ENCODE results near the gene UBE3B.

Gene UBE3B

GRCh38 chr12:109466821-109467220, 10.6 kb upstream of the UBE3B start:
- no peak overlapping the region for H3K27ac ChIP-seq (ENCODE audit: low read depth, low read length, poor library complexity, severe bottlenecking)
- no peaks in the 10 kb centered on the region for H4K20me1 ChIP-seq (ENCODE audit: insufficient read depth, low read length)
- no peak overlapping the region for H3K4me2 ChIP-seq (ENCODE audit: low read length)
- TF ChIP-seq EZH2 (IDR thresholded peaks at IDR 0.05; ENCODE audit: borderline replicate concordance, low read length) (no peak), CTCF (IDR thresholded peaks at IDR 0.05; ENCODE audit: low read length) (no peak)
- H3K9ac ChIP-seq (ENCODE audit: low read length): no peak overlapping the region
- H3K9me2 ChIP-seq (ENCODE audit: low read depth, low read length): no peaks in the 10 kb centered on the region
- H3F3A ChIP-seq (ENCODE audit: insufficient read depth, low read length): no peaks in the 10 kb centered on the region
- no peak overlapping the region for H3K4me3 ChIP-seq (ENCODE audit: low read depth, low read length, poor library complexity, severe bottlenecking)
- no peak overlapping the region for H2AFZ ChIP-seq (ENCODE audit: low read length)
- peaks cover 12% of the 10 kb centered on the region; the same call in 1 of the 2 replicates for H3K36me3 ChIP-seq (ENCODE audit: insufficient read depth, low read length)
- H3K9me3 ChIP-seq (ENCODE audit: low read length): no peaks in the 10 kb centered on the region
- H3K79me2 ChIP-seq (ENCODE audit: insufficient read depth, low read length): no peaks in the 10 kb centered on the region
- no peaks in the 10 kb centered on the region for H3K27me3 ChIP-seq (ENCODE audit: insufficient read depth, low read length)
- H3K4me1 ChIP-seq (ENCODE audit: insufficient read depth, low read length, severe bottlenecking): peaks cover under 1% of the 10 kb centered on the region

GRCh38 chr12:109467978-109468676, 9.3 kb upstream of the UBE3B start:
- Histone ChIP-seq H3K27ac (ENCODE audit: low read depth, low read length, poor library complexity, severe bottlenecking) (no peak overlapping the region), H4K20me1 (ENCODE audit: insufficient read depth, low read length) (no peaks in the 10 kb centered on the region), H2AFZ (ENCODE audit: low read length) (no peak overlapping the region), H3K9ac (ENCODE audit: low read length) (no peak overlapping the region), H3K4me2 (ENCODE audit: low read length) (no peak overlapping the region), H3K4me3 (ENCODE audit: low read depth, low read length, poor library complexity, severe bottlenecking) (no peak overlapping the region), H3K4me1 (ENCODE audit: insufficient read depth, low read length, severe bottlenecking) (no peaks in the 10 kb centered on the region), H3K36me3 (ENCODE audit: insufficient read depth, low read length) (peaks cover 12% of the 10 kb centered on the region; the same call in 1 of the 2 replicates), H3F3A (ENCODE audit: insufficient read depth, low read length) (no peaks in the 10 kb centered on the region), H3K79me2 (ENCODE audit: insufficient read depth, low read length) (0 out of 2 replicates have a peak, but pooled peaks cover 3% of the 10 kb centered on the region), H3K9me2 (ENCODE audit: low read depth, low read length) (no peaks in the 10 kb centered on the region), H3K9me3 (ENCODE audit: low read length) (no peaks in the 10 kb centered on the region), H3K27me3 (ENCODE audit: insufficient read depth, low read length) (no peaks in the 10 kb centered on the region)
- no peak for TF ChIP-seq EZH2 (IDR thresholded peaks at IDR 0.05; ENCODE audit: borderline replicate concordance, low read length)
- TF ChIP-seq CTCF (IDR thresholded peaks at IDR 0.05; ENCODE audit: low read length): no peak

- Histone ChIP-seq H3K27ac (ENCODE audit: low read depth, low read length, poor library complexity, severe bottlenecking) (no peak overlapping the region), H3K9me3 (ENCODE audit: low read length) (no peaks in the 10 kb centered on the region), H3K9me2 (ENCODE audit: low read depth, low read length) (no peaks in the 10 kb centered on the region), H2AFZ (ENCODE audit: low read length) (no peak overlapping the region), H3K4me3 (ENCODE audit: low read depth, low read length, poor library complexity, severe bottlenecking) (no peak overlapping the region), H3K79me2 (ENCODE audit: insufficient read depth, low read length) (0 out of 2 replicates have a peak, but pooled peaks cover 3% of the 10 kb centered on the region), H3K4me1 (ENCODE audit: insufficient read depth, low read length, severe bottlenecking) (no peaks in the 10 kb centered on the region), H3K4me2 (ENCODE audit: low read length) (no peak overlapping the region), H3K9ac (ENCODE audit: low read length) (no peak overlapping the region), H3K27me3 (ENCODE audit: insufficient read depth, low read length) (no peaks in the 10 kb centered on the region), H4K20me1 (ENCODE audit: insufficient read depth, low read length) (no peaks in the 10 kb centered on the region), H3F3A (ENCODE audit: insufficient read depth, low read length) (no peaks in the 10 kb centered on the region), H3K36me3 (ENCODE audit: insufficient read depth, low read length) (peaks cover 9% of the 10 kb centered on the region; the same call in 1 of the 2 replicates)
- TF ChIP-seq EZH2 (IDR thresholded peaks at IDR 0.05; ENCODE audit: borderline replicate concordance, low read length): no peak
- TF ChIP-seq CTCF (IDR thresholded peaks at IDR 0.05; ENCODE audit: low read length): no peak
Observed at GRCh38 chr12:109469517-109469916, 7.9 kb upstream of the UBE3B start.

Measured in OCI-LY1 (cell line).